Measurements from ENCODE around the gene FCRL3. TPM values are rescaled to one million over a fixed set of nuclear protein-coding genes. Genes with fewer than 3 reads are reported as not detected.

FCRL3 gene
- total RNA-seq, 1 experiment from 2014 or later = not detected

GRCh38 chr1:157711802-157712201, 11.2 kb upstream of the FCRL3 start:
- Histone ChIP-seq H3K27me3 (ENCODE audit: control insufficient read depth, insufficient read depth, low read length) (no peaks in the 10 kb centered on the region), H3K36me3 (ENCODE audit: control insufficient read depth, insufficient read depth, low read length) (no peaks in the 10 kb centered on the region), H3K4me3 (ENCODE audit: low read depth in 2 of 2, low read length in 2 of 2) (no peak overlapping the region), H3K27ac (ENCODE audit: low read length) (no peak overlapping the region), H3K9me3 (ENCODE audit: control insufficient read depth, insufficient read depth, low read depth, low read length) (no peaks in the 10 kb centered on the region), H3K4me1 (ENCODE audit: control insufficient read depth, insufficient read depth, low read length) (no peaks in the 10 kb centered on the region)
- ATAC-seq = no peak
- ChIA-PET POLR2A (no interaction called here), CTCF (no interaction called here)
- TF ChIP-seq CTCF (IDR thresholded peaks at IDR 0.05) = no peak
- TF ChIP-seq TCF7L2 (IDR thresholded peaks at IDR 0.05; ENCODE audit: low read depth, low read length) = no peak
- TF ChIP-seq SIN3A (IDR thresholded peaks at IDR 0.05; ENCODE audit: borderline replicate concordance, insufficient read depth, low read depth, low read length) = no peak
- no peak for TF ChIP-seq REST (IDR thresholded peaks at IDR 0.05; ENCODE audit: insufficient read depth in 1 of 2, low read depth in 2 of 2, low read length in 1 of 2)
- TF ChIP-seq POLR2AphosphoS5 (IDR thresholded peaks at IDR 0.05; ENCODE audit: low read depth, low read length) = no peak
- intact Hi-C loops (cut with micrococcal nuclease; ENCODE audit: unreplicated experiment) = no loop called here
- DNase-seq (ENCODE audit: low read depth, low spot score) = no peak
- no TSS peak for BruUV-seq (replicated peaks)
- in situ Hi-C loops (cut with HindIII; ENCODE audit: low pct_unique_long_range_greater_than_20kb, low sequenced_read_pairs) = no loop called here

- H3K4me3 ChIP-seq (ENCODE audit: low read depth in 2 of 2, low read length in 2 of 2) = no peak overlapping the region
- ATAC-seq (no peak), DNase-seq (ENCODE audit: low read depth, low spot score) (no peak)
- intact Hi-C loops (cut with micrococcal nuclease; ENCODE audit: unreplicated experiment) (no loop called here), in situ Hi-C loops (cut with HindIII; ENCODE audit: low pct_unique_long_range_greater_than_20kb, low sequenced_read_pairs) (no loop called here)
- peaks cover 3% of the 10 kb centered on the region for H3K27me3 ChIP-seq (ENCODE audit: control insufficient read depth, insufficient read depth, low read length)
- H3K4me1 ChIP-seq (ENCODE audit: control insufficient read depth, insufficient read depth, low read length) = no peaks in the 10 kb centered on the region
- no peak for TF ChIP-seq REST (IDR thresholded peaks at IDR 0.05; ENCODE audit: insufficient read depth in 1 of 2, low read depth in 2 of 2, low read length in 1 of 2)
- TF ChIP-seq SIN3A (IDR thresholded peaks at IDR 0.05; ENCODE audit: borderline replicate concordance, insufficient read depth, low read depth, low read length) = no peak
- no peak for TF ChIP-seq CTCF (IDR thresholded peaks at IDR 0.05)
- TF ChIP-seq POLR2AphosphoS5 (IDR thresholded peaks at IDR 0.05; ENCODE audit: low read depth, low read length) = no peak
- no peak for TF ChIP-seq TCF7L2 (IDR thresholded peaks at IDR 0.05; ENCODE audit: low read depth, low read length)
- no TSS peak for BruUV-seq (replicated peaks)
- POLR2A ChIA-PET = no interaction called here
- no peaks in the 10 kb centered on the region for H3K36me3 ChIP-seq (ENCODE audit: control insufficient read depth, insufficient read depth, low read length)
- CTCF ChIA-PET = no interaction called here
- H3K9me3 ChIP-seq (ENCODE audit: control insufficient read depth, insufficient read depth, low read depth, low read length) = no peaks in the 10 kb centered on the region
- H3K27ac ChIP-seq (ENCODE audit: low read length) = no peak overlapping the region
Measured at GRCh38 chr1:157704878-157705277, 4.3 kb upstream of the FCRL3 start.
